Renal pelvis (tissue), 4 donors: Measurements from ENCODE around the gene GNG7. TPM values are rescaled to one million over a fixed set of nuclear protein-coding genes. Genes with fewer than 3 reads are reported as not detected.
A peak's percentile ranks its signal among the peaks of the same experiment; 100 is the strongest.
"Not testable (repeated sequence)": the region's sequence is repeated elsewhere in the genome, so short reads cannot be mapped to it uniquely, and the experiment has no call there.

ENCODE experiments used
- DNase-seq: peaks from one replicate; pipeline ENCODE4 v3.0.0-alpha.2; 2013
- polyA plus RNA-seq, 3 donors: library from polyadenylated mRNA; unstranded; fragments of 120-200 nt; gene quantifications; one replicate each; pipeline ENCODE4 v1.2.1, GENCODE V29; 2013; ENCODE audit not compliant: insufficient read length in 3 of 3

GNG7 gene
- polyA plus RNA-seq, 3 donors = 6.5 to 7.3 (median 6.8) TPM

GRCh38 chr19:2648528-2648937, 54.0 kb downstream of the GNG7 start:
- peak; percentile 61 for DNase-seq

GRCh38 chr19:2648099-2648498, 54.4 kb downstream of the GNG7 start:
- DNase-seq = no peak

- DNase-seq = no peak
Measured at GRCh38 chr19:2646866-2647535, 55.5 kb downstream of the GNG7 start.

GRCh38 chr19:2645826-2646225, 56.7 kb downstream of the GNG7 start:
- no peak for DNase-seq

- DNase-seq = not testable (repeated sequence)
Measured at GRCh38 chr19:2643123-2643737, 59.3 kb downstream of the GNG7 start.

- no peak for DNase-seq
Measured at GRCh38 chr19:2641332-2641698, 61.2 kb downstream of the GNG7 start.

GRCh38 chr19:2640563-2641331, 61.7 kb downstream of the GNG7 start:
- no peak for DNase-seq

GRCh38 chr19:2639999-2640398, 62.5 kb downstream of the GNG7 start:
- DNase-seq = no peak

GRCh38 chr19:2638417-2638940, 64.0 kb downstream of the GNG7 start:
- DNase-seq = no peak

GRCh38 chr19:2636897-2637683, 65.4 kb downstream of the GNG7 start:
- no peak for DNase-seq

GRCh38 chr19:2636141-2636896, 66.2 kb downstream of the GNG7 start:
- peak; percentile 60 for DNase-seq

- no peak for DNase-seq
Measured at GRCh38 chr19:2634960-2635359, 67.5 kb downstream of the GNG7 start.

GRCh38 chr19:2634228-2634951, 68.1 kb downstream of the GNG7 start:
- no peak for DNase-seq

GRCh38 chr19:2633693-2634075, 68.8 kb downstream of the GNG7 start:
- DNase-seq = no peak

- no peak for DNase-seq
Measured at GRCh38 chr19:2631213-2631821, 71.2 kb downstream of the GNG7 start.

GRCh38 chr19:2630352-2631001, 72.0 kb downstream of the GNG7 start:
- no peak for DNase-seq

GRCh38 chr19:2629491-2630351, 72.8 kb downstream of the GNG7 start:
- DNase-seq = no peak

GRCh38 chr19:2628597-2628996, 73.9 kb downstream of the GNG7 start:
- DNase-seq = no peak

- DNase-seq = no peak
Measured at GRCh38 chr19:2627855-2628254, 74.6 kb downstream of the GNG7 start.
